ENCODE measurements around the gene GRAMD2A.

DNA sequence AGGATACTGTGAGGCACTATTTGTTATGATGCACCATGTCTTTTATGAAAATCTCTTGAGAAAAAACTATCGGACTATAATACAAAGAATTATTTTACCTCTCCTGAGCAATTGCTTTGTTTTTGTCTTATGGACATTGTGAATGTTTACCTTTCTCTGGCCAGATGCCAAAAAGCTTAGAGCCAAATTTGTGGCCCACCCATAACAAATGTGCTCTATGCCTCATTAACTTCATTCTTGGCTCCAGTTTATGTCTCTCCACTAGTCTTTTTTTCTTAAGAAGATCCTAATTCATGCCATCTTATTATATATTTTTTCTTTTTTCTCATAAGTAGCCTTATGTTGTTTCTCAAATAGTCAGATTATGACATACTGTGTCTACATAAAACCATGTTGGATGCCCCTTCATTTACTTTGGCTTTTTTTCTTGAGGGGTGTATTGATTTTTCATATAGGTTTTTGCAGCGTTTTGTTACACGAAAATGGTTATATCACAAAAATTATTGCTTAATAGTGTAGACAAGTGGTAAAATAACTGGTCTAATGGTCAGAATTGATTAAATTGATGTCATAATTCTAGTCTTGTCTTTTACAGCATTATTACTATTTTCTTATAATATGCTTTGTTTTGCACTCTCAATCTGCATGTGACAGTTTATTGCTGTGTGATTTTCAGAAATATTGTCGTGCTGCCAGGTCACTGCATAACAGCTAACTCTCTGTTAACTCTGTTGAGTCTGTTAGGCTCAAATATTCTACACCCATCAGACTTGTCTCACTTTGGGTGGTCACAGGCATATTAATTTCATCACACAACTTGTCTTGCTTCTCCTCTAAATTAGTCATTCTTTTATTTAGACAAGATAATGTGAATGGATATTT, 61.2 kb downstream of the GRAMD2A start:
- TF ChIP-seq CTCF (IDR thresholded peaks at IDR 0.05) (no peak), POLR2AphosphoS5 (IDR thresholded peaks at IDR 0.05) (no peak), POLR2A (IDR thresholded peaks at IDR 0.05) (no peak), EP300 (IDR thresholded peaks at IDR 0.05) (no peak)
